ENCODE results near the gene KRTAP29-1.
"Not testable (repeated sequence)": the region's sequence is repeated elsewhere in the genome, so short reads cannot be mapped to it uniquely, and the experiment has no call there.

KRTAP29-1 gene

DNA sequence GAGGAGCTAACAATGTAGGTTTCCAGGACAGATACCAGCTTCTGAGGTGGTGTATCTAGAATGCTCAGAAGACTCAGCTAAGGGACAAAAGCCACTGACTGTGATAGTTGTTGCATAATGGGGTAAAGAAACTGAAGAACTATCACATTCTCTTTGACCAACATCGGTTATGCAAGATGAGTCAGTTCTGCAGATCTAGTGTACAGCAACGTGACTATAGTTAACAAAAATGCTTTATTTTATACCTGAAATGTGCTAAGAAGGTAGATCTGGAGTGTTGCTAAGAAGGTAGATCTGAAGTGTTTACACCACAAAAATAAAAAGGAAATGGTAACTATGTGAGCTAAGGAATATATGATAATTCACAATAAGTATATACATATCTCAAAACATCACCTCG, 34.9 kb downstream of the KRTAP29-1 start:
- TF ChIP-seq, protein P1, sequence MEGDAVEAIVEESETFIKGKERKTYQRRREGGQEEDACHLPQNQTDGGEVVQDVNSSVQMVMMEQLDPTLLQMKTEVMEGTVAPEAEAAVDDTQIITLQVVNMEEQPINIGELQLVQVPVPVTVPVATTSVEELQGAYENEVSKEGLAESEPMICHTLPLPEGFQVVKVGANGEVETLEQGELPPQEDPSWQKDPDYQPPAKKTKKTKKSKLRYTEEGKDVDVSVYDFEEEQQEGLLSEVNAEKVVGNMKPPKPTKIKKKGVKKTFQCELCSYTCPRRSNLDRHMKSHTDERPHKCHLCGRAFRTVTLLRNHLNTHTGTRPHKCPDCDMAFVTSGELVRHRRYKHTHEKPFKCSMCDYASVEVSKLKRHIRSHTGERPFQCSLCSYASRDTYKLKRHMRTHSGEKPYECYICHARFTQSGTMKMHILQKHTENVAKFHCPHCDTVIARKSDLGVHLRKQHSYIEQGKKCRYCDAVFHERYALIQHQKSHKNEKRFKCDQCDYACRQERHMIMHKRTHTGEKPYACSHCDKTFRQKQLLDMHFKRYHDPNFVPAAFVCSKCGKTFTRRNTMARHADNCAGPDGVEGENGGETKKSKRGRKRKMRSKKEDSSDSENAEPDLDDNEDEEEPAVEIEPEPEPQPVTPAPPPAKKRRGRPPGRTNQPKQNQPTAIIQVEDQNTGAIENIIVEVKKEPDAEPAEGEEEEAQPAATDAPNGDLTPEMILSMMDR (IDR thresholded peaks at IDR 0.05), result no peak
- Histone ChIP-seq H3K4me3 (no peak overlapping the region), H3K9me3 (no peaks in the 10 kb centered on the region), H3K27me3 (no peaks in the 10 kb centered on the region), H3K4me1 (no peaks in the 10 kb centered on the region), H3K27ac (no peak overlapping the region), H3K36me3 (no peaks in the 10 kb centered on the region)
- intact Hi-C loops (cut with DNase I; ENCODE audit: low total_unique reads), result no loop called here
- DNase-seq, result no peak

DNA sequence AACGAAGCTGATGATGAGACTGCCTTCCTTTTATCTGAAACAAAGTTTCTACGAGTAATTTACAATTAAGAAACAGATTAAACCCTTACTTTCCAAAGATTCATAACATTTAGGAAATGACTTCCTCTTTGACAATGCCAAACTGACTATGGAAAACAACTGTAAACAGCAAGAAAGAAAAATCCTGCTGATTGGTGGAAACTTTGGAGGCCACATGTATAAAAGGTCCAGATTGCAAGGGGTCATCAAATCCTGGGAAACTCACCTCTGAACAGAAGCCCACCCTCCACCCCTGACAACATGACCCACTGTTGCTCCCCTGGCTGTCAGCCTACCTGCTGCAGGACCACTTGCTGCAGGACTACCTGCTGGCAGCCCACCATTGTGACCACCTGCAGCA, 37.6 kb downstream of the KRTAP29-1 start, which contains the start of gene KRTAP9-6:
Gene KRTAP9-6 (plus strand): TSS at position 301 of the 400 bp plus-strand sequence. CDS start 0 bp downstream, at position 301.
- Histone ChIP-seq H3K36me3 (no peaks in the 10 kb centered on the region), H3K27ac (no peak within 1 kb of the TSS), H3K4me1 (no peaks in the 10 kb centered on the region), H3K27me3 (peaks cover 0 to 3% of the 10 kb centered on the region in 2 donors), H3K4me3 (no peak within 1 kb of the TSS), H3K9me3 (no peaks in the 10 kb centered on the region)
- TF ChIP-seq, protein P1 (IDR thresholded peaks at IDR 0.05), result no peak
- intact Hi-C loops (cut with DNase I; ENCODE audit: low total_unique reads), result no loop called here
- no peak for DNase-seq

DNA sequence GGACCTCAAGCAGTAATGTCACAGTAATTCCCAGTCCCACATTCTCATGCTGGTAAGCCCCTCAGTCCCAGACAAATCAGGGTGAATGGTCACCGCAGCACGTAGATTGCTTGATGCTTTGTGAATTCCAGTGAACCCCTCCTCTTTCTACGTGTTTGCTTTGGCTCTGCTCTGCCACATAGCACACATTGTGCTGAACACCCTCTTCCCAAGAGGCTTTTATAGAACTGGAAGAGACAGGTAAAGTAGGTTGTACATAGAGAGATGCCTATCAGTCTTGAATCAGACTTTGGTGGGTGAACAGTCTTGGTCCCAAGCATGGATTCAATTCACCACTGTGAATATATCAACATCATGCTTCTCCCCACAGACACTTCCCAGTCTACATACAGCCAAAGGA, 38.1 kb downstream of the KRTAP29-1 start:
- Histone ChIP-seq H3K4me1 (no peaks in the 10 kb centered on the region), H3K27me3 (peaks cover 0 to 3% of the 10 kb centered on the region in 2 donors), H3K36me3 (no peaks in the 10 kb centered on the region), H3K4me3 (no peak overlapping the region), H3K9me3 (no peaks in the 10 kb centered on the region), H3K27ac (no peak overlapping the region)
- DNase-seq, result no peak
- TF ChIP-seq, protein P1 (IDR thresholded peaks at IDR 0.05), result no peak
- intact Hi-C loops (cut with DNase I; ENCODE audit: low total_unique reads), result no loop called here

DNA sequence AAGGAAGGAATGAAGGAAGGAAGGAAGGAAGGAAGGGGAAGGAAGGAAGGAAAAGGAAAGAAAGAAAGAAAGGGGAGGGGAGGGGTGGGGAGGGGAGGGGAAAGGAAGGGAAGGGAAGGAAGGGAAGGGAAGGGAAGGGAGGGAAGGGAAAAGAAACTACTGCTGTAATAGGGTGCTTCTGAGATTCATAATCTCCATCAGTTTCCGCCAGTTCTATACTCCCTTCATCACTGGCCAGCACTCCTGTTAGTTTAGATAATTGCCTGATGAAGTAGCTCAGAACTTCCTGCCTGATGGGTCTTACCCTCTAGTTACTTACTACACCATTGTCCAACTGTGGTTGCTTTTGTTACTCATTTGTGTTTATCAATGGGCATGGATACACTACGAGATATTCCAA, 39.4 kb downstream of the KRTAP29-1 start:
- intact Hi-C loops (cut with DNase I; ENCODE audit: low total_unique reads), result no loop called here
- TF ChIP-seq, protein P1 (IDR thresholded peaks at IDR 0.05), result no peak

DNA sequence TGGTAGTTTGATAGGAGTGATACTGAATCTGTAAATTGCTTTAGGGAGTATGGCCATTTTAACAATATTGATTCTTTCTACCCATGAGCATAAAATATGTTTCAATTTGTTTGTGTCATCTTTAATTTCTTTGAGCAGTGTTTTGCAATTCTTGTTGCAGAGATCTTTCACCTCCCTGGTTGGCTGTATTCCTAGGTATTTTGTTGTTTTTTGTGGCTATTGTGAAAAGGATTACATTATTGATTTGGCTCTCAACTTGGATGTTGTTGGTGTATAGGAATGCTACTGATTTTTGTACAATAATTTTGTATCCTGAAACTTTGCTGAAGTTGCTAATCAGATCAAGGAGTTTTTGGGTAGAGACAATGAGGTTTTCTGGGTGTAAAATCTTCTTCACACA, 44.2 kb downstream of the KRTAP29-1 start:
- H3K27me3 ChIP-seq, result peaks cover 0 to 13% of the 10 kb centered on the region in 2 donors
- no peak overlapping the region for H3K27ac ChIP-seq
- H3K4me3 ChIP-seq, result no peak overlapping the region
- no peaks in the 10 kb centered on the region for H3K36me3 ChIP-seq
- intact Hi-C loops (cut with DNase I; ENCODE audit: low total_unique reads), result no loop called here
- DNase-seq, result no peak
- no peaks in the 10 kb centered on the region for H3K9me3 ChIP-seq
- no peaks in the 10 kb centered on the region for H3K4me1 ChIP-seq
- TF ChIP-seq, protein P1 (IDR thresholded peaks at IDR 0.05), result no peak

More for the DNA sequence above, 39.4 kb downstream of the KRTAP29-1 start:
- no peak for DNase-seq
- Histone ChIP-seq H3K4me1 (no peaks in the 10 kb centered on the region), H3K27me3 (peaks cover 0 to 8% of the 10 kb centered on the region in 2 donors), H3K27ac (no peak overlapping the region), H3K9me3 (no peaks in the 10 kb centered on the region), H3K36me3 (no peaks in the 10 kb centered on the region), H3K4me3 (no peak overlapping the region)

DNA sequence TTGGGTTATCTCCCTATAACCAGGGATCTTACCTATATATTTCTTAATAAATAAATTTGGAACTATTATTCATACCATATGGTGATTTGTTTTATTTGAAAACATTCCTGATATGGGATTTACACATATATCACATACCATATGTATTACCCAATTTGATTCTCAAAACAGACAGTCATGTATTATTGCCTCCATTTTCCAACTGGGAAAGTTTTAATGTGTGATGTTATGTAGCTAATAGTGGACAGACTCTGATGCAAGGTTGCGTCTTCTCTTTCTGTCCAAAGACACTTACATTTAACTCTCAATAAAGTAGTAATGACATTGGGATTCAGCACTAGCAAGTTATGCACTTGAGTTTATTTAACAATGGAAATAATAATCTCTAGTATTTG, 46.4 kb downstream of the KRTAP29-1 start:
- intact Hi-C loops (cut with DNase I; ENCODE audit: low total_unique reads), result no loop called here
- no peaks in the 10 kb centered on the region for H3K4me1 ChIP-seq
- no peaks in the 10 kb centered on the region for H3K36me3 ChIP-seq
- TF ChIP-seq, protein P1 (IDR thresholded peaks at IDR 0.05), result no peak
- no peaks in the 10 kb centered on the region for H3K9me3 ChIP-seq
- H3K27me3 ChIP-seq, result peaks cover 0 to 13% of the 10 kb centered on the region in 2 donors
- H3K27ac ChIP-seq, result no peak overlapping the region
- DNase-seq, result no peak
- no peak overlapping the region for H3K4me3 ChIP-seq

DNA sequence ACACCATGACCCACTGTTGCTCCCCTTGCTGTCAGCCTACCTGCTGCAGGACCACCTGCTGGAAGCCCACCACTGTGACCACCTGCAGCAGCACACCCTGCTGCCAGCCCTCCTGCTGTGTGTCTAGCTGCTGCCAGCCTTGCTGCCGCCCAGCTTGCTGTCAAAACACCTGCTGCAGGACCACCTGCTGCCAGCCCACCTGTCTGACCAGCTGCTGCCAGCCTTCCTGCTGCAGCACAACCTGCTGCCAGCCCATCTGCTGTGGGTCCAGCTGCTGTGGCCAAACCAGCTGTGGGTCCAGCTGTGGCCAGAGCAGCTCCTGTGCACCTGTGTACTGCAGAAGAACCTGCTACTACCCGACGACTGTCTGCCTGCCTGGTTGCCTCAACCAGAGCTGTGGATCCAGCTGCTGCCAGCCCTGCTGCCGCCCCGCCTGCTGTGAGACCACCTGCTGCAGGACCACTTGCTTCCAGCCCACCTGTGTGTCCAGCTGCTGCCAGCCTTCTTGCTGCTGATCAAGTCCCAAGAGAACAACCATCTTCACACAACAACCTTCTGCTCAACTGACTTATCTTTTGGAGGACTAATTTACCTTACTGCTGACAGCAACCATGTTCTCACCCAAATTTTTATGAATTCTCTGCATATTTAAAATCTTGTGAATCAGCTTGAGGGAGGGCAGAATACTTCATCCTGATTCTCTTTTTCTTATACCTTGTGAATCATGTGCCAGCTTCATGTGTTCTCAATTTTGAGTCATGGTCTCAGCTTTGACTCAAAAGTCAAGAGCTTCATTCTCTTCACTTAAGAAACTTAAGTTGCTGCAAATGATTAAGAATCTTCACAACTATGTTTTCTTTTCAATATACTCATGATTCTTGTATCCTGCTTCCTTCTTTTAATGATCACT, 47.0 kb downstream of the KRTAP29-1 start, which contains the start of gene KRTAP9-9:
Gene KRTAP9-9 (plus strand): TSS at position 4 of the 910 bp plus-strand sequence.
- DNase-seq; H3K4me1 ChIP-seq; H3K4me3 ChIP-seq; H3K9me3 ChIP-seq; intact Hi-C loops (cut with DNase I; ENCODE audit: low total_unique reads); H3K27ac ChIP-seq; H3K36me3 ChIP-seq: not testable (repeated sequence)
- H3K27me3 ChIP-seq, result peaks cover 0 to 13% of the 10 kb centered on the region in 2 donors

Data from tibial artery (tissue), 4 donors.